HG03097 (cell line): Measurements from ENCODE around the gene AKNA.
"Not testable (repeated sequence)": the region's sequence is repeated elsewhere in the genome, so short reads cannot be mapped to it uniquely, and the experiment has no call there.

Experiments used
- ATAC-seq: cut with Tn5 transposase; IDR thresholded peaks from one replicate; pipeline ENCODE4 v1.9.1; 2021; ENCODE audit not compliant: unreplicated experiment, low FRiP score

The AKNA gene

GRCh38 chr9:114328357-114328820 lies 59.4 kb downstream of the AKNA start:
- not testable (repeated sequence) for ATAC-seq

DNA sequence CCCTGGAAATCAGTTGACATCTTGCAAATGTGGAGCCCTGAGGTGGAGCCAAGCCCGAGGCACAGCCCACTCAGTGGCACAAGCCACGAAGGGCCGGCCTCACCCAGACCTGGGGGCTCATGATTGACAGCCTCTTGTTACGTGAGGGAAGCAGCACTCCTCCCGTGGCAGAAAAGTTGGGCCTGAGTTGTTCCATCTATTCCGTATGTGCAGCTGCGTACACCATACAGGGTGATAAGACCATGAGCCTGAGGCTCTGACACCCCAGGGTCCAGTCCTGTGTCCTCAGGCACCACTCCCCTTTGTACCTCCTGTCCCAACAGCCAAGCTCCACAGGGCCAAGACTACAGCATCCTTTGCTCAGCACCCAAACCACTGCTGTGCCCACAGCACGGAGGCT lies 60.0 kb downstream of the AKNA start:
- ATAC-seq = no peak

DNA sequence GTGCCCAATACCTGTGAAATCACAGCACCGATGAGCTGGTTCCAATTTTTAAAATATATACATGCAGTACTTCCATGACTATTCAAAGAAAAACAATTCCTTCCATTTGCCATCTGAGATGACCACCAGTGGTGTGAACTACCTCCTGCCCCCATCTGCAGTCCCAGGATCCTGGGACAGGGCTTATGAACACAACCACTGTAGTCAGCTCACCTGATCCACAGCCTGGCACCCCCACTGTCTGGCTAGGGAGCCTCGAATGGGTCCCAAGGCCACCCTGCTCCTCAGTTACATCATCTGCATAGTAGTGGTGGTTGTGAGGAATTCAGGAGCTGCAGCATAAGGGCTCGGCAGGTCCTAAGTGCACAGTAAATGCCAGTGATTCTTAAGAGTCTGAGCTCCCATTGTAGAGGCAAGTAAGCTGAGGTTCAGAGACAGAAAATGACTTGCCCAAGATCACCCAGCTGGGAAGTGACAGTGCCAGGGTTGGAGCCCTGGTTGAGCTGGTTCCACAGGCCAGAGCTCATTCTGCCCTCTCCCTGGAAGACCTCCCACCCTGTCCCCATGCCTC lies 62.0 kb downstream of the AKNA start:
- ATAC-seq = not testable (repeated sequence)

- not testable (repeated sequence) for ATAC-seq
Observed at GRCh38 chr9:114324965-114325364, 62.8 kb downstream of the AKNA start.

GRCh38 chr9:114324492-114324891 lies 63.3 kb downstream of the AKNA start:
- no peak for ATAC-seq

DNA sequence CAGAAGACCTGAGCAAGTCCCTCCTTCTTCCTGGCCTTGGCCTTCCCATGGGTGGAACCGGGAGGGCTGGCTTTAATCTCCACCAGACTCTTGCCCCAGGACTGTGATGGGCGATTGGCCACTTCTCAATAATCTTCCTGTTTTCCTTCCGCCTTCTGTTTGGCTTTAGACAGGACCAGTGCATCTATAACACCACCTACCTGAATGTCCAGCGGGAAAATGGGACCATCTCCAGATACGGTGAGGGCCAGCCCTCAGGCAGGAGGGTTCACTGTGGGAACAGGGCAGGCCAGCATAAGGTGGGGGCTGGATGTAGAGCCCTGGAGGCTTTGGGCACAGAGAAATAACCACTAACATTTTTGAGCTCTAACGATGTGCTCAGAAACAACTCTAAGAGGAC lies 63.9 kb downstream of the AKNA start:
- ATAC-seq = not testable (repeated sequence)

DNA sequence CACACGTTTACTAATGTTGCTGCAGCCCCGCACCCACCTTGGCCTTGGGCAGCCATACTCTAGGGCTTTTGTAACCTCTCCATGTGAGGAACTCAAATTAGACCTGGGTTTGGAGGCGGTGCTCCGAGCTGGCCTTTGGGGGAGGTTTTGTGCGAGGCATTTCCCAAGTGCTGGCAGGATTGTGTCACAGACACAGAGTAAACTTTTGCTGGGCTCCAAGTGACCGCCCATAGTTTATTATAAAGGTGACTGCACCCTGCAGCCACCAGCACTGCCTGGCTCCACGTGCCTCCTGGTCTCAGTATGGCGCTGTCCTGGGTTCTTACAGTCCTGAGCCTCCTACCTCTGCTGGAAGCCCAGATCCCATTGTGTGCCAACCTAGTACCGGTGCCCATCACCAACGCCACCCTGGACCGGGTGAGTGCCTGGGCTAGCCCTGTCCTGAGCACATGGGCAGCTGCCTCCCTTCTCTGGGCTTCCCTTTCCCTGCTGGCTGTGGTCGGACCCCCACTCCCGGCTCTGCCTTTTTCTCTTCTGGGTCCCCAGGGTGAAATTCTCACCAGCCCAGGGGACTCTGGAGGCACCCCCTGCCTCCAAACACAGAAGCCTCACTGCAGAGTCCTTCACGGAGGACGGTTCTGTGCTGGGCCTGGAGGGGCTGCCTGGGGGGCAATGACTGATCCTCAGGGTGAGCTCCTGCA lies 64.8 kb downstream of the AKNA start, which contains the start of gene ORM1:
Gene ORM1, plus strand, starts transcription at position 268 of the 701 bp plus-strand sequence. Its CDS starts 36 bp downstream, at position 304.
- ATAC-seq = not testable (repeated sequence)

GRCh38 chr9:114322160-114322818 lies 65.5 kb downstream of the AKNA start:
- not testable (repeated sequence) for ATAC-seq

GRCh38 chr9:114321759-114322158 lies 66.0 kb downstream of the AKNA start:
- ATAC-seq = no peak

GRCh38 chr9:114320710-114321109 lies 67.1 kb downstream of the AKNA start:
- ATAC-seq = not testable (repeated sequence)

- no peak for ATAC-seq
Observed at GRCh38 chr9:114319147-114319546, 68.6 kb downstream of the AKNA start.

GRCh38 chr9:114318416-114318815 lies 69.4 kb downstream of the AKNA start:
- no peak for ATAC-seq

GRCh38 chr9:114317665-114318357 lies 70.0 kb downstream of the AKNA start:
- no peak for ATAC-seq

- no peak for ATAC-seq
Observed at GRCh38 chr9:114316605-114317230, 71.1 kb downstream of the AKNA start.

DNA sequence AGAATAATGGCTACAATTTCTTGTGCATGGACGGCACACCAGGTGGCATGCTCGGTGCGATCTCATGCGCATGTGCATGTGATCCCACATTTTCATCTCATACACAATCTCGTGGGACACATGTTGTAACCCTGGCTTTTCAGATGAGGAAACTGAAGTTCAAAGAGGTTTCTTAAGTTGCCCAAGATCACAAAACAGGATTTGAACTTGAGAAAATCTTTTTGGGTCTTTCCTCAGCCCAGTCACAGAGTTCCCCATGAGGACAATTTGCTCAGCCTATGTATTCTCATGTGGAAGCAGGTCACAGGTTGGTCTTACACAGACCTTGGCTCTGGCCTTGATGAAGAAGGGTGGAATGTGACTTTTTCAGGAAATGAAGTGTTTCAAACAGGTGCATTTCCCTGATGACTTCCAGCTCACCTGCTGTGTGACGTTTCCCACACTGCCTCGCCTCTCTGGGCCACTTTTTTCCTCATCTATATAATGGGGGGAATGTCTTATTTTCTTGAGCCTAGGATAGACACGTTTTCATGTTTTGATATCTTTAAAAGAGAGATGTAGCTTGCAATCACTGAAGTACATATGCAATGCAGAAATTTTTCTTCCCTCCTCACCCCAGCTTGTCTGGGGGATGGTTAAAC lies 71.9 kb downstream of the AKNA start:
- no peak for ATAC-seq

DNA sequence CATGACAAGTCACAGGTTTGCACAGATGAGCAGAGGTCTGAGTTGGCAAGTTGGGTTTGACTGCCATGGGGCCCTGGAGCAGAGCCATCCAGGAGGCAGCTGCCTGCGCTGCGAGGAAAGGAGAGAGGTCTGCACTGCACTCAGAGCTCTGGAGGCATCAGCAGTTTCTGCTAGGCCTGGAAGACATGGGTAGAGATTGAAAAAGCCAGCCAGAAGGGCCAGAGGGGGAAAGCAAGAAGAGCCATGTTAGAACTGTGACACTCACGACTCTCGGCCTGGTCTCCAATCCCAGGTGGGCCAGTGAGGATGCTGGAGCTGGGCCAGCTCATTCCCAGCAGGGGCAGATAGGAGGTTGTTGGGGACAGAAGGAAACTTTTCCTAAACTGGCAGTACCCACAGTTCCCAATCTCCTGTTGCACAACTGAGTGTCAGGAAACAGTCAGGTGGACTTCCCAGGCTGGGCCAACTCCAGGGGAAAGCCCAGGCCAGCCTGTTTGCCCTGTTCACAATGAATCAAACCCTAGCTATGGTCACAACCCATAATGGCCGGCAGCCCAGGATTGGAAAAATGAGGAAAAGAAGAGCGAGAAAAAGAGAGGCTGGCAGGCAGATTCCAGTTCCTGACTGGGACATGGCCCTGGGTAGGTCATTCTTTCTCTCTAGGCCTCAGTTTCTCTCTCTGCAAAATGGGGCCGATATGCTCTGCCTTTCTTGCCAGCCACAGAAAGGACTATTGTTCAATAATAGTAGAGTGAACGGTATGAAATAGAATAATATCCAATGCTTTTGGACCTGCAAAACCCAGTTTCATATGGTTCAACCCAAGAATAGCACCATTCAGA lies 72.7 kb downstream of the AKNA start:
- ATAC-seq = no peak

DNA sequence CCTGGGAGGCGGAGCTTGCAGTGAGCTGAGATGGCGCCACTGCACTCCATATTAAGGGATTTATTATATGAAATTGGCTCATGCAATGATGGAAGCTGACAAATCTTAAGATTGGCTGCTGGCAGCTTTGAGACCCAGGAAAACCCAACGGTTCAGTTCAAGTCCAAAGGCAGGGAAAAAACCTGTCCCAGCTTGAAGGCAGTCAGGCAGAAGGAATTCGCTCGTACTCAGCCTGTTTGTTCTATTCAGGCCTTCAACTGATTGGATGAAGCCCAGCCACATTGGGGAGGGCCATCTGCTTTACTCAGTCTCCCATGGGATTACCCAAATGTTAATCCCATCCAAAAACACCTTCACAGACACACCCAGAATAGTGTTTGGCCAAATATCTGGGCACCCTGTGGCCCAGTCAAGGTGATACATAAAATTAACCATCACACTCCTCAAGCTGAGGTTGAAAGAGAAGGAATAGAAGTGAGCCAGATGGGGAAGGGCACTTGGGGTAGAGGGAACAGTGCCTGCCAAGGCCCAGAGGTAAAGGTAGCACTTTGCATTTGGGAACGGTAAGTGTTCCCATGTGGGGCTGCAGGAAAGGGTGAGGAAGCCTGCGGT lies 73.4 kb downstream of the AKNA start:
- ATAC-seq = no peak

DNA sequence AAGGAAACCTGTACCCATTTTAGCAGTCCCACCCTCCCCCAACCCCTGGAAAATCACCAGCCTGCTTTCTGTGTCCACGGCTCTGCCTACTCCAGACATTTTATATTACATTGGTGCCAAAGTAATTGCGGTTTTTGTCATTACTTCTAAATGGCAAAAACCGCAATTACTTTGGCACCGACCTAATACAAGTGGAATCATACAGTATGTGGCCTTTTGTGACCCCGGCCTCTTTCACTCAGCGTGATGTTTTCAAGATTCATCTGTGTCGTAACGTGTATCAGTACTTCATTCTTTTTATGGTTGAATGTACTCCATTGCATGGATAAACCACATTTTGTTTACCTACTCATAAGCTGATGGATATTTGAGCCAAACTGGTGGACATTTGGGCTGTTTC lies 74.6 kb downstream of the AKNA start:
- no peak for ATAC-seq

GRCh38 chr9:114312513-114312875 lies 75.3 kb downstream of the AKNA start:
- ATAC-seq = no peak
